NT2/D1 (cell line): ENCODE results near the gene RALGDS.

Experiments
- DNase-seq: peaks from one replicate; pipeline ENCODE4 v3.0.0-alpha.2; 2011; ENCODE audit warnings: low read depth, low spot score
- H3K27me3 ChIP-seq: 2 replicates; pipeline ENCODE4 v1.6.0; 2011; ENCODE audit warnings: mild to moderate bottlenecking; ENCODE audit not compliant: insufficient read length, insufficient read depth
- H3K36me3 ChIP-seq: 2 replicates; pipeline ENCODE4 v1.6.1; 2011; ENCODE audit warnings: mild to moderate bottlenecking, low read length, mixed read lengths; ENCODE audit not compliant: insufficient read depth, insufficient read length
- H3K4me1 ChIP-seq: 2 replicates; pipeline ENCODE4 v1.5.1; 2011; ENCODE audit not compliant: insufficient read depth, insufficient read length
- H3K4me3 ChIP-seq: 2 replicates; pipeline ENCODE4 v1.5.1; 2011; ENCODE audit warnings: low read depth; ENCODE audit not compliant: insufficient read length
- H3K9ac ChIP-seq: 2 replicates; pipeline ENCODE4 v1.6.0; 2011; ENCODE audit warnings: low read depth; ENCODE audit not compliant: insufficient read length
- H3K9me3 ChIP-seq: 2 replicates; pipeline ENCODE4 v1.5.1; 2011; ENCODE audit warnings: mild to moderate bottlenecking, low read length; ENCODE audit not compliant: insufficient read depth
- SUZ12 ChIP-seq: IDR thresholded peaks from 2 replicates; pipeline ENCODE4 v1.6.1; 2011; ENCODE audit not compliant: insufficient read length, insufficient read depth; ENCODE audit errors: extremely low read depth
- YY1 ChIP-seq: IDR thresholded peaks from 2 replicates; pipeline ENCODE4 v1.6.1; 2011; ENCODE audit not compliant: insufficient read length, insufficient read depth
- ZNF274 ChIP-seq: IDR thresholded peaks from 2 replicates; pipeline ENCODE4 v1.6.1; 2011; ENCODE audit warnings: mild to moderate bottlenecking, low read depth, low read length

The RALGDS gene

DNA sequence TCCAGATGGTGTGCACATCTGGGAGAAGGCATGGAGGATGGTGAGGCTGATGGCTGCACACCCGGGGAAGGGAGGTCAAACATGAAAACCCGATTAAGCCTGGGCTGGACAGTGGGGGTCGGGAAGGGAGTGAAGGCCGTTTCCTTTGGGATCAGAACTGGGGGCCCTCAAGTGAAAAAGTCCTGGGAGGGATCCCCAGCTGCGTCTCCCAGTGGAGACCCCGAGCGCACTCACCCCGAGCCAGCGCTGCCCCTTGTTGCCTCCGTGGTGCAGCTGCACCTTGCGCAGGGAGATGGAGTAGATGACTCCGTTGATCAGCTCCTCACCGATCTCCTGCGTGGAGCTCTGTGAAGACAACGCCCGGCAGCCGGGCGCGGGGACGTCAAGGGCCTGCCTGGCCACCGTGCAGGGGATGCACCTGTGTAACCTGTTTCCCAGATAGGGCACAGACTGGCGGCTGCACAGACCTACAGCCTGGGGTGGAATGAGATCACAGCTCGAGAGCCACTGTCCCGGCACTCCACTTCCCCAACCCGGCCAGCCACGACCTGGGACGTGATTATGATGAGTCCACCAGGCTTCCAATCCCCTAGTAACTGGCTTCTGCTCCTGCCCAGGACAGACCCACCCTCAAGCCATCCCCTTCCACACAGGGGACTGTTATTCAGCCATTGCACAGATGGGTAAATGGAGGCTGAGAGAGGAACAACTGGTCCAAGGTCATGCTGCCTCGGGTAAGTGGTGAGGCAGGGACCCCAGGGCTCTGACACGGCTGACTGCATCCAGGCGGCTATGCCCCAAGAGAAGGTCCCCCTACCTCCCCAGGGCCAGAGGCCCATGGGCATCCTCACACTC lies 9.0 kb downstream of the RALGDS start:
- TF ChIP-seq SUZ12 (no peak), ZNF274 (no peak), YY1 (no peak)
- Histone ChIP-seq H3K36me3 (peaks cover 68% of the 10 kb centered on the region), H3K4me3 (no peak overlapping the region)

DNA sequence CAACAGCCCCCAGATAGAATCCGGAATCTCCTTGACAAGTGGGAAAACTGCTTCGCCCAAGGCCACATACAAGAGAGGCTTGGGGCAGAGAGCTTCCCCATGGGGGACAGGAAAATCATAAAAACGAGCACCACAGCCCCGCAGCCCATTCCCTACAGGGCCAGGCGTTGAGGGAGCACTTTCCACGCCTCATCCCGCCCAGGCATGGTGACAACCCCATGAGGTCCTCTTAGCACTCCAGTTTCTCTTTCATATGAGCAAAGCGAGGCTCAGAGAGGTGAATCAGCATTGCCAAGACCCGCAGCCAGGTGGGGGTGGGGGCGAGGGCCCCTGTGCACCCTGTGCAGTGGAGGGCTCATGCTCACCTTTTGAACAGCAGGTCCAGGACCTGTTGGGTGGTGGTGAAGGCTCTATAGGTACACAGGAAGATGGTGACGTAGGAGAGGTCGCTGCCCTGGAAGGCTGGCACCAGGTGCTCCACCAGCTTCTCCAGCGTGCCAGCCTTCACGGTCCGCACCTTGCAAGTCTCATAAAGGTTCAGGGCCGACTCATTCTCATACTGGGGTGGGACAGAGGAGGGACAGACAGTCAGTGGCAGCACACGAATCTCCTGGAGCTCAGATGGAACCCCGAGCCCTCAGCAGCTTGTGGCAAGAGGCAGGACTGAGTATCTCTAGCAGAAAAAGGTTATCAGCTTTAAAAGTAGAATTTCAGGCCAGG lies 10.9 kb downstream of the RALGDS start:
- H3K36me3 ChIP-seq, result peaks cover 74% of the 10 kb centered on the region
- no peaks in the 10 kb centered on the region for H3K27me3 ChIP-seq
- no peak overlapping the region for H3K4me3 ChIP-seq
- TF ChIP-seq ZNF274, result no peak
- no peak for TF ChIP-seq YY1
- no peak for TF ChIP-seq SUZ12
- no peak for DNase-seq
- no peaks in the 10 kb centered on the region for H3K9me3 ChIP-seq
- peaks cover 45% of the 10 kb centered on the region for H3K4me1 ChIP-seq
- H3K9ac ChIP-seq, result no peak overlapping the region

More for the DNA sequence above, 9.0 kb downstream of the RALGDS start:
- H3K9me3 ChIP-seq, result no peaks in the 10 kb centered on the region
- H3K9ac ChIP-seq, result peak overlapping the region; percentile 25
- no peaks in the 10 kb centered on the region for H3K27me3 ChIP-seq
- H3K4me1 ChIP-seq, result peaks cover 54% of the 10 kb centered on the region
- DNase-seq, result no peak

DNA sequence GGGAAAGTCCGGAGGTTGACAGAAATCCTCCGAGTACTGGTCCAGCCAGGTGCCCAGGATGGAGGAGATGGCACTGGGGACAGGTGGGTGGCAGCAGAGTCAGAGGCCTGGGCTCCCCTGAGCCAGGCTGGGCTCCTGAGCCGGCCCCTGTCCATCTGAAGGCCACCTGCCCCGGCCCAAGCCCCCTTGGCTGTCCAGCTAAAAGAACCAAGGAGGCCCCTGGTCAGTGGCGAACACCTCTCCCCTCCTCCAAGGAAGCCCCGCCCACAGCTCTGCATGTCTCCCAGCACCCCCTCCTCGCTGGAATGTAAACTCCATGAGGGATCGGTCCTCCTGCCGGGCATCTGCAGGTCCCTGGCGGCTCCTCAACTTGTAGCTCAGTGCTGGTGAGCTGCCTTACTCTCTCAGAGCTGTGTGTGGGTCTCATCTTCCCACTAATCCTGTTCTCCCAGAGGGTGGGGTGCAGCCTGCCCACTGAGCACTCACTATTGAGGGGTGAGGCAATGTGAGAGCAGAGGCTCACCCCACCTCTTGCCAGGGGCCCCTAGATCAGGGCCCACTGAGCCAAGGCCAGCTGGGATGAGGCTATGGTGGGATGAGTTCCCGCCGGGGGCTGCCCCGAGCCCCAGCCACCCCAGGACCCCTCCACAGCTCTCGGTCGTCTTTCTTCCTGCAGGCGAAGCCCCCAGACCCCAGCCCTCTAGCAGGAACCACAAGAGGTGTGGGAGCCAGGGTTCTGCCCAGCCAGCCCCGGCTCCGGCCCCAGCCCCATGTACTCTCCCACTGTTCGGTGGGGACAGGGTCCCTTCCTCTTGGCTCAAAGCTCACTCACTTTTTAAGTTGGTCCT lies 12.0 kb downstream of the RALGDS start:
- Histone ChIP-seq H3K27me3 (no peaks in the 10 kb centered on the region), H3K4me1 (peaks cover 34% of the 10 kb centered on the region), H3K36me3 (peaks cover 85% of the 10 kb centered on the region), H3K9me3 (no peaks in the 10 kb centered on the region), H3K4me3 (no peak overlapping the region), H3K9ac (no peak overlapping the region)
- DNase-seq, result no peak
- TF ChIP-seq YY1 (no peak), ZNF274 (no peak), SUZ12 (no peak)

DNA sequence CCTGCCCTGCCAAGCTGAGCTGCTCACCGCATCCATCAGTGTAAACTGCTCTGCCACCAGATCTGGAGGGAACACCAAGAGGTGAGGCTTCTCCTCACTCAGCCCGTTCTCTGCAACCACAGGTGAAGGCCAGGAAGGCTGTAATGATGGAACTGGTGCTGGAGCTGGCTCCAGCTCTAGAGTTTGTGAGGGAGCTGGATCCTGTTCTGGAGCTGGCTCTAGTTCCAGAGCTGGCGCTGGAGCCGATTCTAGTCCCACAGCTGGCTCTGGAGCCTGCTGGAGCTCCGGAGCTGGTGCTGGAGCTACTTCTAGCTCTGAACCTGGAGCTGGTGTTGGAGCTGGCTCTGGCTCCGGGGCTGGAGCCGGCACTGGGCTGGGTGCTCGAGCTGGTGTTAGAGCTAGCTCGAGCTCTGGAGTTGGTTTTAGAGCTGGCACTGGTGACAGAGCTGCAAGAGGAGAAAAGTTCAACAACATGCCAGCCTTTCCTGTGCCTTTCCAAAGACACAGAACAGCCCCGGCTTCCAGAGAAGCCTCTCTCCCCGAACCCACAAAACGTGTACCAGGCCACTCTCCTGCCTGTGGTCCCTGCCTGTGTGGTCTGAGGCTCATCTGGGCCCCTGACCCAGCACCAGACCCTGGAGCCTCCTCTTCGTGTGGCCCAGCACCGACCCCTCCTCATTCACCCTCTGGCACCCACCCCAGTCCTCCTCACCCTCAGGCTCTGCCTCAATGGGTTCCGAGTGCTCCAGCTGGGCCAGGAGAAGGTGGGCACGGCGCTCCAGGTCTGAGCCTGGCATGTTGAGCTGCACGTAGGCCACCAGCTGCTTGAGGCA lies 12.9 kb downstream of the RALGDS start:
- no peak overlapping the region for H3K4me3 ChIP-seq
- no peaks in the 10 kb centered on the region for H3K27me3 ChIP-seq
- TF ChIP-seq ZNF274, result no peak
- no peak for TF ChIP-seq YY1
- no peak for TF ChIP-seq SUZ12
- H3K4me1 ChIP-seq, result peaks cover 30% of the 10 kb centered on the region
- no peaks in the 10 kb centered on the region for H3K9me3 ChIP-seq
- H3K36me3 ChIP-seq, result peaks cover 92% of the 10 kb centered on the region
- DNase-seq, result no peak
- H3K9ac ChIP-seq, result no peak overlapping the region

DNA sequence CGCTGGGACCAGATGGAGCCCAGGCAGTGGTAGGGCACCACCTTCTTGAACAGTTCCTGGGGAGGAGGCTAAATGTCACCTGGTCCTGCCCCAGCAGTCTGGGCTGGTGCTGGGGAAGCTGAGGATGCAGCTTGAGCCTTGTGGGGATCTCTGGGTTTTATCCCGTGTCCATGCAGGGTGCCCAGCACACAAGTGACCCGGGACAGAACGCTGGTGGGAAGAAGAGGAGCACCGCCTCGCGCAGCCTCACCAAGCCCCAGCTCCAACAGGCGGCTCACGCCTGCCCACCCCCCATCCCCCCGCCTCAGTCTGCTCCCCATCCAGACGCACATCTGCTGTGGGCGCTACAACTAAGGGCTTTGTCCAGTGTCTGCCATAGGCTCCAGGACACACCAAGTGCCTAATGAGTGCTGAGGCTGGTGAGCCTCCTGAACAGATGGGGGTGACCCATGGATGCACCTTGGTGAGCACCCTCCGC lies 13.8 kb downstream of the RALGDS start:
- Histone ChIP-seq H3K9me3 (no peaks in the 10 kb centered on the region), H3K27me3 (no peaks in the 10 kb centered on the region), H3K9ac (no peak overlapping the region), H3K4me3 (no peak overlapping the region), H3K36me3 (peaks cover 93% of the 10 kb centered on the region), H3K4me1 (peaks cover 23% of the 10 kb centered on the region)
- no peak for DNase-seq
- TF ChIP-seq ZNF274 (no peak), YY1 (no peak), SUZ12 (no peak)

DNA sequence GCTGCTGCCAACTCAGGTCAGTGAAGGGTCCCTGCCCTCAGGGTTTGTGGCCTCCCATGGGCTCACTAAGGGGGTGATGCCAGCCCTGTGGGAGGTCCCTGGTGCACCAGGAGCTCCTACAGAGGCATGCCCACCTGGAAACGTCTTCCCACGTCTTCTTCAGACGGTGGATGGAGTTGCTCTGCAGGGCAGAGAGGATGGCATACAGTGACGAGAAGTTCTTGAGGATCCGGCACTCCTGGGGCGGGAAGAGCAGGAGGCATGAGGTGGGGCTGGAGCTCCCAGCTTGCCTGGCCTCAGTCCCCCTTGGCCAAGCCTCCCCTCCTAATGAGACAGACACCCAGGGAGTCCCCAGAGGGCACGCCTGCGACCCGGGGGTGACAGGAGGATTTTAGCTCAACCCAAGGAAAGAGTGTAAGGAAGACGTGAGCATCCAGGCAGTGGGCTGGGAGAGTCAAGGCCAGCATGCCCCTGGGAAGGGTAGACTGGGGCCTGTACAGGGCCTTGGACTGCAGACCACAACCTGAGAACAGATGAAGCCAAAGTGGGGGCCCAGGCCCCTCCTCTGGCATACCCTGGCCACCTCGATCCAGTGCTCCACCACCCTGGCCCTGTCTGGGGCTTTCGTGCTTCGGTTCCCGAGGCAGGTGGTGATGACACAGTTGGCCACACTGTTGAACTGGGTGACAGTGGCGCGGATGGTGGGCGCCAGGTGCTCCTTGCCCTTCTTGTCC lies 14.4 kb downstream of the RALGDS start:
- no peak overlapping the region for H3K4me3 ChIP-seq
- no peak for TF ChIP-seq YY1
- TF ChIP-seq ZNF274, result no peak
- no peak for TF ChIP-seq SUZ12
- peaks cover 93% of the 10 kb centered on the region for H3K36me3 ChIP-seq
- peaks cover 21% of the 10 kb centered on the region for H3K4me1 ChIP-seq
- H3K9ac ChIP-seq, result no peak overlapping the region
- no peaks in the 10 kb centered on the region for H3K27me3 ChIP-seq
- H3K9me3 ChIP-seq, result no peaks in the 10 kb centered on the region
- DNase-seq, result no peak
